B cell (primary cell): Measurements from ENCODE around the gene NEO1.

Experiments used
- CTCF ChIP-seq: fragments of 200-600 bp; IDR thresholded peaks from one replicate; pipeline ENCODE4 v1.8.0; 2022; ENCODE audit warnings: antibody characterized with exemption, mild to moderate bottlenecking
- EZH2 ChIP-seq: IDR thresholded peaks from 2 replicates; pipeline ENCODE4 v1.6.1; 2012; ENCODE audit warnings: borderline replicate concordance, low read depth, mild to moderate bottlenecking, moderate library complexity, low read length; ENCODE audit not compliant: insufficient read depth, poor library complexity, severe bottlenecking

GRCh38 chr15:73258271-73259108 is 206.2 kb downstream of the NEO1 start:
- no peak for TF ChIP-seq EZH2
- no peak for TF ChIP-seq CTCF
